HepG2 (cell line): ENCODE data around the gene EPG5. TPM values are rescaled to one million over a fixed set of nuclear protein-coding genes. Genes with fewer than 3 reads are reported as not detected.
A peak's percentile ranks its signal among the peaks of the same experiment; 100 is the strongest.

ENCODE experiments used
- ATAC-seq: fragments of 200-7000 bp; cut with Tn5 transposase; 3 replicates; pipeline ENCODE4 v1.9.1; 2020; ENCODE audit warnings: mild to moderate bottlenecking, moderate library complexity
- BruUV-seq: library from RNA; stranded (reverse); fragments of 400-500 nt; replicated peaks from 2 replicates; lab custom pipeline; 2021; lab: Mats Ljungman, UMichigan
- CTCF ChIA-PET: fragments of 300-600 bp; formaldehyde crosslinking; extraction: SDS; loops from one replicate; lab custom pipeline; 2021; ENCODE audit warnings: low total read pairs, inconsistent platforms, low intra/inter-chr PET ratio; lab: Yijun Ruan, JAX
- POLR2A ChIA-PET: fragments of 350-600 bp; sonication (Branson Sonifier 250); formaldehyde crosslinking; loops from one replicate; lab custom pipeline; 2020; ENCODE audit warnings: antibody characterized with exemption, inconsistent platforms; lab: Yijun Ruan, JAX
- DNase-seq: peaks from one replicate; pipeline ENCODE4 v3.0.0-alpha.2; 2015; ENCODE audit warnings: low spot score
- FAIRE-seq: peaks from 3 replicates; lab custom pipeline; 2011; peaks lifted over from hg19 to GRCh38; lab: Jason Lieb, UNC
- H2AFZ ChIP-seq: one replicate; pipeline ENCODE4 v1.6.1; 2011; ENCODE audit warnings: low read length, inconsistent platforms
- H3K27ac ChIP-seq: fragments of 300-600 bp; 3 replicates; pipeline ENCODE4 v1.8.0; 2011; ENCODE audit warnings: mixed run types, mild to moderate bottlenecking, mixed read lengths, low read length, inconsistent platforms; ENCODE audit not compliant: insufficient read depth; ENCODE audit errors: extremely low read length
- H3K27me3 ChIP-seq, 2 experiments: fragments of 200-600 bp in 1 of 2; 2 replicates in 1 of 2; 3 replicates in 1 of 2; pipeline versions ENCODE4 v1.6.0 to v1.8.0; 2011; ENCODE audit warnings: low read length in 2 of 2, mild to moderate bottlenecking in 2 of 2, moderate library complexity in 2 of 2, inconsistent platforms in 1 of 2; ENCODE audit not compliant: insufficient read depth in 2 of 2, control insufficient read depth in 1 of 2
- H3K36me3 ChIP-seq, 2 experiments: fragments of 200-600 bp in 1 of 2; replicated peaks in 1 of 2; 2 replicates in 1 of 2; 3 replicates in 1 of 2; pipeline versions ENCODE4 v1.5.1 to v1.8.0; 2011; ENCODE audit warnings: low read length in 2 of 2, inconsistent platforms in 1 of 2; ENCODE audit not compliant: insufficient read depth in 2 of 2, control insufficient read depth in 1 of 2
- H3K4me1 ChIP-seq: 2 replicates; pipeline ENCODE4 v1.5.1; 2012; ENCODE audit warnings: low read length, inconsistent platforms; ENCODE audit not compliant: insufficient read depth
- H3K4me2 ChIP-seq: 2 replicates; pipeline ENCODE4 v1.6.0; 2011; ENCODE audit warnings: low read depth, low read length, inconsistent platforms
- H3K4me3 ChIP-seq, 3 experiments: fragments of 200-600 bp in 1 of 3; sonication (generic), shearing (Covaris generic) in 1 of 3; replicated peaks in 1 of 3; 2 replicates each; pipeline ENCODE4 v1.5.1; 2011 to 2016; ENCODE audit warnings: low read length in 3 of 3, inconsistent platforms in 2 of 3, low read depth in 2 of 3, mild to moderate bottlenecking in 2 of 3, control low read depth in 1 of 3, mixed read lengths in 1 of 3; ENCODE audit not compliant: insufficient read depth in 1 of 3
- H3K79me2 ChIP-seq: one replicate; pipeline ENCODE4 v1.6.1; 2011; ENCODE audit warnings: low read length, inconsistent platforms; ENCODE audit not compliant: insufficient read depth
- H3K9ac ChIP-seq: 2 replicates; pipeline ENCODE4 v1.6.0; 2011; ENCODE audit warnings: mild to moderate bottlenecking, low read depth, low read length, inconsistent platforms; ENCODE audit not compliant: insufficient read depth
- H3K9me3 ChIP-seq: 2 replicates; pipeline ENCODE4 v1.5.1; 2012; ENCODE audit warnings: mild to moderate bottlenecking, low read length
- H4K20me1 ChIP-seq: 2 replicates; pipeline ENCODE4 v1.6.0; 2011; ENCODE audit warnings: inconsistent platforms, mild to moderate bottlenecking, low read length, moderate library complexity; ENCODE audit not compliant: insufficient read depth
- ARID5B ChIP-seq: IDR thresholded peaks from 2 replicates; pipeline ENCODE4 v1.4.0; 2020; ENCODE audit warnings: mild to moderate bottlenecking, missing genetic modification reagents
- CEBPB ChIP-seq: IDR thresholded peaks from 2 replicates; pipeline ENCODE4 v1.6.1; 2011; ENCODE audit warnings: low read depth, low read length, improper control_type of control experiment, borderline replicate concordance
- CHCHD3 ChIP-seq: sonication (generic); formaldehyde crosslinking; IDR thresholded peaks from 2 replicates; pipeline ENCODE4 v1.8.0; 2022; ENCODE audit warnings: mild to moderate bottlenecking, missing genetic modification reagents, moderate library complexity
- EED ChIP-seq: sonication (generic); formaldehyde crosslinking; IDR thresholded peaks from 2 replicates; pipeline ENCODE4 v1.5.0; 2020; ENCODE audit warnings: mild to moderate bottlenecking, missing genetic modification reagents
- MTA1 ChIP-seq: sonication (generic); formaldehyde crosslinking; IDR thresholded peaks from 2 replicates; pipeline ENCODE4 v1.4.0; 2020; ENCODE audit warnings: missing genetic modification reagents, mild to moderate bottlenecking, borderline replicate concordance
- NAIF1 ChIP-seq: sonication (generic); formaldehyde crosslinking; IDR thresholded peaks from 2 replicates; pipeline ENCODE4 v1.5.0; 2020; ENCODE audit warnings: mild to moderate bottlenecking, missing genetic modification reagents, borderline replicate concordance
- ONECUT2 ChIP-seq: sonication (generic); formaldehyde crosslinking; IDR thresholded peaks from 2 replicates; pipeline ENCODE4 v1.4.0; 2020; ENCODE audit warnings: missing genetic modification reagents
- SAP130 ChIP-seq: IDR thresholded peaks from 2 replicates; pipeline ENCODE4 v1.6.1; 2016; ENCODE audit warnings: low read depth
- SOX13 ChIP-seq, 3 experiments: fragments of 450-650 bp in 1 of 3; sonication (generic) in 1 of 3; formaldehyde crosslinking in 1 of 3; IDR thresholded peaks in 2 of 3; conservative IDR thresholded peaks in 1 of 3; 2 replicates each; pipeline versions ENCODE4 v1.5.0 to v1.6.1; 2016 to 2020; ENCODE audit warnings: antibody characterized with exemption in 1 of 3, mild to moderate bottlenecking in 1 of 3, missing compliant biosample characterization in 1 of 3, missing genetic modification reagents in 1 of 3, moderate library complexity in 1 of 3
- SOX5 ChIP-seq: IDR thresholded peaks from 2 replicates; pipeline ENCODE4 v1.6.1; 2016; ENCODE audit warnings: borderline replicate concordance
- SUZ12 ChIP-seq: fragments of 150-350 bp; IDR thresholded peaks from 2 replicates; pipeline ENCODE4 v1.6.1; 2014; ENCODE audit warnings: low read depth, low read length
- THAP8 ChIP-seq: sonication (generic); formaldehyde crosslinking; IDR thresholded peaks from 2 replicates; pipeline ENCODE4 v1.5.1; 2020; ENCODE audit warnings: missing genetic modification reagents, mild to moderate bottlenecking, borderline replicate concordance
- ZBTB43 ChIP-seq: sonication (generic); formaldehyde crosslinking; conservative IDR thresholded peaks from 2 replicates; pipeline ENCODE4 v1.4.0; 2020; ENCODE audit warnings: missing genetic modification reagents
- ZFP62 ChIP-seq: sonication (generic); formaldehyde crosslinking; IDR thresholded peaks from 2 replicates; pipeline ENCODE4 v1.4.0; 2020; ENCODE audit warnings: missing genetic modification reagents
- ZSCAN22 ChIP-seq: sonication (generic); formaldehyde crosslinking; IDR thresholded peaks from 2 replicates; pipeline ENCODE4 v1.4.0; 2020; ENCODE audit warnings: mild to moderate bottlenecking, missing genetic modification reagents
- WGBS: methylation state at CpG from one replicate; pipeline ENCODE4 v1.1.6; 2017; ENCODE audit warnings: low lambda C conversion rate; 5-methylcytosine and 5-hydroxymethylcytosine counted together
- in situ Hi-C: cut with HindIII; loops from 2 replicates; pipeline ENCODE4 v1.10.0; 2017; ENCODE audit warnings: low pct_unique_long_range_greater_than_20kb; ENCODE audit not compliant: extremely low pct_ligation_motif_present
- intact Hi-C: fragments of 100-400 bp; cut with micrococcal nuclease; formaldehyde crosslinking; loops from one replicate; pipeline ENCODE4 v1.10.0; 2022; ENCODE audit not compliant: unreplicated experiment
- polyA plus RNA-seq, 8 experiments: library from polyadenylated mRNA; depleted of rRNA in 3 of 8; stranded (reverse) in 7 of 8; unstranded in 1 of 8; fragments of >200 nt; fragmentation: Illumina TruSeq in 4 of 8; extraction: Trizol in 4 of 8; gene quantifications; 2 replicates each; pipeline versions ENCODE4 v1.2.1 to v1.2.3, GENCODE V29; 2011 to 2016; ENCODE audit warnings: low read depth in 4 of 8, missing spikeins in 1 of 8, mixed read lengths in 1 of 8; ENCODE audit not compliant: insufficient read depth in 1 of 8
- total RNA-seq, 5 experiments: library from RNA; depleted of rRNA; stranded (reverse); fragments of >200 nt; fragmentation: Illumina TruSeq; extraction: Trizol; gene quantifications; 2 replicates each; pipeline ENCODE4 v1.2.3, GENCODE V29; 2016; ENCODE audit warnings: low read depth in 1 of 5
- TF ChIP-seq, protein P1 (sequence below): sonication (generic); formaldehyde crosslinking; IDR thresholded peaks from 2 replicates; pipeline ENCODE4 v1.4.0; 2020; ENCODE audit warnings: mild to moderate bottlenecking, missing genetic modification reagents

Gene EPG5
- total and polyA plus RNA-seq, 2 of the 13 experiments (the other 11 are each of a cell fraction or from before 2014, with no cell fraction given): 6.7 to 9.3 TPM

GRCh38 chr18:45871431-45872084 is 95.6 kb downstream of the EPG5 start:
- Histone ChIP-seq H3K4me3 (no peak overlapping the region), H3K27ac (no peak overlapping the region), H3K4me2 (no peak overlapping the region), H3K4me1 (no peaks in the 10 kb centered on the region), H3K79me2 (no peaks in the 10 kb centered on the region), H3K36me3 (peaks cover 6 to 39% of the 10 kb centered on the region in 2 experiments; a peak in 4 of 5 replicates), H3K27me3 (no peaks in the 10 kb centered on the region), H4K20me1 (no peaks in the 10 kb centered on the region), H2AFZ (no peak overlapping the region), H3K9me3 (no peaks in the 10 kb centered on the region), H3K9ac (no peak overlapping the region)
- ChIA-PET POLR2A (no interaction called here), CTCF (no interaction called here)
- FAIRE-seq: no peak
- intact Hi-C loops: no loop called here
- ATAC-seq: no peak
- 91% methylated on average over 5 of the region's 5 CpGs for WGBS
- in situ Hi-C loops: no loop called here
- DNase-seq: peak; percentile 12
- no TSS peak for BruUV-seq
- TF ChIP-seq SOX5 (CRISPR knock-in tag): peak; percentile 11; the same call in 1 of the 2 replicates
- TF ChIP-seq ARID5B (CRISPR knock-in tag): no peak
- no peak for TF ChIP-seq SAP130
- no peak for TF ChIP-seq EED (CRISPR knock-in tag)
- no peak for TF ChIP-seq CHCHD3 (CRISPR knock-in tag)
- no peak for TF ChIP-seq THAP8
- no peak for TF ChIP-seq ZFP62 (CRISPR knock-in tag)
- no peak for TF ChIP-seq ZSCAN22
- TF ChIP-seq ONECUT2 (CRISPR knock-in tag): no peak
- TF ChIP-seq NAIF1 (CRISPR knock-in tag): no peak
- no peak for TF ChIP-seq SUZ12
- peak; percentile 53; the same call in 1 of the 2 replicates for TF ChIP-seq CEBPB
- no peak for TF ChIP-seq MTA1
- TF ChIP-seq, protein P1, sequence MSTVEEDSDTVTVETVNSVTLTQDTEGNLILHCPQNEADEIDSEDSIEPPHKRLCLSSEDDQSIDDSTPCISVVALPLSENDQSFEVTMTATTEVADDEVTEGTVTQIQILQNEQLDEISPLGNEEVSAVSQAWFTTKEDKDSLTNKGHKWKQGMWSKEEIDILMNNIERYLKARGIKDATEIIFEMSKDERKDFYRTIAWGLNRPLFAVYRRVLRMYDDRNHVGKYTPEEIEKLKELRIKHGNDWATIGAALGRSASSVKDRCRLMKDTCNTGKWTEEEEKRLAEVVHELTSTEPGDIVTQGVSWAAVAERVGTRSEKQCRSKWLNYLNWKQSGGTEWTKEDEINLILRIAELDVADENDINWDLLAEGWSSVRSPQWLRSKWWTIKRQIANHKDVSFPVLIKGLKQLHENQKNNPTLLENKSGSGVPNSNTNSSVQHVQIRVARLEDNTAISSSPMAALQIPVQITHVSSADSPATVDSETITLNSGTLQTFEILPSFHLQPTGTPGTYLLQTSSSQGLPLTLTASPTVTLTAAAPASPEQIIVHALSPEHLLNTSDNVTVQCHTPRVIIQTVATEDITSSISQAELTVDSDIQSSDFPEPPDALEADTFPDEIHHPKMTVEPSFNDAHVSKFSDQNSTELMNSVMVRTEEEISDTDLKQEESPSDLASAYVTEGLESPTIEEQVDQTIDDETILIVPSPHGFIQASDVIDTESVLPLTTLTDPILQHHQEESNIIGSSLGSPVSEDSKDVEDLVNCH (CRISPR knock-in tag): no peak
- no peak for TF ChIP-seq SOX13 (IDR thresholded peaks at IDR 0.05)
- TF ChIP-seq SOX13 (CRISPR knock-in tag; conservative IDR thresholded peaks at IDR 0.05 in 1 of 2, IDR thresholded peaks at IDR 0.05 in 1 of 2): peak in 1 of 2 experiments; percentile 8; a peak in 1 of 4 replicates
- TF ChIP-seq ZBTB43 (CRISPR knock-in tag): no peak
